Activated CD4-positive, alpha-beta T cell treated with anti-CD3 and anti-CD28 coated beads, Interleukin-2, amount 50 U/mL, for 4 hours (primary cell): Measurements from ENCODE around the gene CDC42BPA.
"Not testable (repeated sequence)": the region's sequence is repeated elsewhere in the genome, so short reads cannot be mapped to it uniquely, and the experiment has no call there.

Source experiments
- DNase-seq, 2 experiments: peaks; one replicate each; pipeline ENCODE4 v3.0.0-alpha.2; 2020

Gene CDC42BPA

GRCh38 chr1:227253065-227253464, 65.2 kb downstream of the CDC42BPA start:
- no peak for DNase-seq

- DNase-seq = no peak
Observed at GRCh38 chr1:227245613-227246320, 72.5 kb downstream of the CDC42BPA start.

GRCh38 chr1:227244339-227245118, 73.8 kb downstream of the CDC42BPA start:
- DNase-seq = no peak

DNA sequence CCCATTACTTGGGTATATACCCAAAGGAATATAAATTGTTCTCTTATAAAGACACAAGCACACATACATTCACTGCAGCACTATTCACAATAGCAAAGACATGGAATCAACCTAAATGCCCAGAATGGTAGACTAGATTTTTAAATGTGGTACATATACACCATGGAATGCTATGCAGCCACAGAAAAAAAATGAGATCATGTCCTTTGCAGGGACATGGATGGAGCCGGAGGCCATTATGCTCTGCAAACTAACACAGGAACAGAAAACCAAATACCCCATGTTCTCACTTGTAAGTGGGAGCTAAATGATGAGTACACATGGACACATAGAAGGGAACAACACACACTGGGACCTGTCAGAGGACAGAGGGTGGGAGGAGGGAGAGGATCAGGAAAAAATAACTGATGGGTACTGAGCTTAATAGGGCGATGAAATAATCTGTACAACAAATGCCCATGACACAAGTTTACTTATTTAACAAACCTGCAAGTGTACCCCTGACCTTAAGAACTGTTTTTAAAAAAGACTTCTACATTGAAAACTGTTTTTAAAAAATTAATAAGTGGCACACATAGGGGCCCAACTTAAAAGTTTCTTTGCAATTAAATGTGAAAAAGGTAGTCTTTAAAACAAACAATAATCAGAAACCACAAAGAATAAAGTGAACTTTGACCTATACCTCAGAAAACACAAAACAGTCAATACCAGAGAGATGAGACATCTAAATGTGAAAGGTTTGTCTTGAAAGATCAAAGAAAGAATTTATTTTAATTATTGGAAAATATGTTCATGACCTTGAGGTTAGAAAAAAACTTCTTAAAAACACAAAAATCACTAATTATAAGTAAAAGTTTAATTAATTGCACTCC, 75.2 kb downstream of the CDC42BPA start:
- no peak for DNase-seq

- no peak for DNase-seq
Observed at GRCh38 chr1:227240983-227241382, 77.3 kb downstream of the CDC42BPA start.

DNA sequence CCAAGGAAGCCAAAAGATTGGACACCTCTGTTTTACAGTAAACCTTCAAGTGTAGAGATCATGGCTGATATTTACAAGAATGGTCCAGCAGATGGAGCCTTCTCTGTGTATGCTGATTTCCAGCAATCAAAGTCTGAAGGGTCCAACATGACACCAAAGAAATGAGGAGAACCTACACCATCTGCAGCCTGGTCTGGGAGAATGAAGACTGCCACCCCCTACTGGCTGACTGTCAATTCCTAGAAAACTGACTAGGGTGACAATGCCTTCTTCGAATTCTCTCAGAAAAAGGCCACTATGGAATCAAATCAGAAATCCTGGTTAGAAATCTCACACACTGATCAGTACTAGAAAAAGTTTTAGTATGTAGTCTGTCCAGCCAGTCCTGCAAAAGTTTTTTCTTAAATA, 83.3 kb downstream of the CDC42BPA start:
- DNase-seq = no peak

DNA sequence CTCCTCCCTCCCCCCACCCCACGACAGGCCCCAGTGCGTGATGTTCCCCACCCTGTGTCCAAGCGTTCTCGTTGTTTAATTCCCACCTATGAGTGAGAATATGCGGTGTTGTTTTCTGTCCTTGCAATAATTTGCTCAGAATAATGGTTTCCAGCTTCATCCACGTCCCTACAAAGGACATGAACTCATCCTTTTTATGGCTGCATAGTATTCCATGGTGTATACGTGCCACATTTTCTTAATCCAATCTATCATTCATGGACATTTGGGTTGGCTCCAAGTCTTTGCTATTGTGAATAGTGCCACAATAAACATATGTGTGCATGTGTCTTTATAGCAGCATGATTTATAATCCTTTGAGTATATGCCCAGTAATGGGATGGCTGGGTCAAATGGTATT, 87.2 kb downstream of the CDC42BPA start:
- DNase-seq = not testable (repeated sequence)

DNA sequence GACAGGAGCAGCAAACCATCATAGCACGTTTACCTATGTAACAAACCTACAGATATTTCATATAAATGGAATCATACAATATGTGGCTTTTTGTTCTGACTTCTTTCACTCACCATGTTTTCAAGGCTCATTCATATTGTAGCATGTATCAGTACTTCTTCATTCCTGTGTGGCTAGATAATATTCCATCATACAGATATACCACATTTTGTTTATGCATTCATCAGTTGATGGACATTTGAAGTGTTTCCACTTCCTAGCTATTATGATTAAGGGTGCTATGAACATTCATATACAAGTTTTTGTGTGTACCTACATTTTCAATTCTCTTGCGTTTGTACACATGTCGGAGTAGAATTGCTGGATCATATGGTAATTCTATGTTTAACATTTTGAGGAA, 90.1 kb downstream of the CDC42BPA start:
- no peak for DNase-seq

DNA sequence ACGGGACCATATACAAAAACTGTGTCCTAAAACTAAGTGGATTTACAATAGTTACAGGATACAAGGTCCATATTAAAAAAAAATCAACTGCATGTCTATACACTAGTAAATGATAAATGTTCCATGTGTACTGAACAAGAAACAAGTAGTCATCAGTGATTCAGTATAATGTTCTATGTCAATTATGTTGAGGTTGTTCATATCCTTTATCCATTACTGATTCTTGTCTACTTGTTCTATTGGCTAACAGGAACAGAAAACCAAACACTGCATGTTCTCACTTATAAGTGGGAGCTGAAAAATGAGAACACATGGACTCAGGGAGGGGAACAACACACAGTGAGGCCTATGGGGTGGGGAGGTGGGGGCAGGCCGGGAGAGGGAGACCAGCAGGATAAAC, 90.5 kb downstream of the CDC42BPA start:
- no peak for DNase-seq

DNA sequence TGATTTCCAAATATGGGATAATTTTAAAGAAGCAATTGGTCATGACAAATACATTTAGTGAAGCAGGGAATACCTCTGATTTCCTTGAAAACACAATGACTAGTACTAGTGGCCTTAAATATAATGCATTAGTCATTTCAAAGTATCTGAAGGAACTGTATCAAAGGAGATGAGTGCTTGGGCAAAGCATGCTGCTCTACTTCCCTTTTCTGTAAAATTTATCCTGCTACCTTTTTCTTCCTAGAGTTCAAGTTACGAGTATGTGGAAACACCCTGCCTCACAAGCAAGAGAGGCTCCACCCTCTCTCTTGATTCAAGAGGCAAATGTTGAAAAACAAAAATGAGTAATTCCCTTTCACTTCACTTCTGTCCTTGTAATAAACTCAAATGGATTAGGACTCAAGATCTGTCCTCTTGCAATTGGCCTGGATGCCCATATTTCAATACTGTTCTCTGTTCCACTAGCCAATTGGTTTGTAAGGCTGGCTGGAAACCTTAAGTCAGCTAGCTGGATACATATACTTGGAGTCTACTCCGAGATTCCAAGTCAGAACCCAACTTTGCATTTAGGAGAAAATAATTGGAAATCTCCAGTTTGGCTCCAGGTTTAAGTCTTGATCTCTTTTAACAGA, 92.5 kb downstream of the CDC42BPA start:
- DNase-seq = no peak

DNA sequence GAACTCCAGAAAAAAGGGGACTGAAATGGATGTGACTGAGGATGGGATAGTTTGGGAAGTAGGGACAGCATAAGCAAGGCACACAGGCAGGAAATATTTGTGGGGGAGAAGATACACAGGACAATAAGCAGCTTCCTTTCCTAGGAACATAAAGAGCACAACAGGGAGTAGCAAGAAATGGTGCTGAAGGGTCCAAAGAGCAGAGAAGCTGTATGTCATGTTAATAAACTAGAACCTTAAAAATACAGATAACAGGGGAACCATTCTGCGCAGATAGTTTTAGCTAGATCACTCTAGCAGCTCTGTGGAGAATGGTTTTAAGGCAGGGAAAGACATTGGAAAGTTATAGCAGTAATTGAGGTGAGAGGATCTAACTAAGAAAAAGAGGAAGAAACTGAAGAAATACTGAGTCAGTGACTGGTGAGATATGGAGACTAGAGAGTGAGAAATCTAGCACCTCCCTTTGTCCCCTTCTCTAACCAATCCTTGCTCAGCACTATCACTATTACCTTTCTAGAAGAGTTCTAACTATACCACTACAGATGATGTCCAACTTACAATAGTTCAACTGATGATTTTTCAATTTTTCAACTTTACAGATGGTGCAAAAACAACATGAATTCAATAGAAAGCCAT, 95.0 kb downstream of the CDC42BPA start:
- DNase-seq = no peak

DNA sequence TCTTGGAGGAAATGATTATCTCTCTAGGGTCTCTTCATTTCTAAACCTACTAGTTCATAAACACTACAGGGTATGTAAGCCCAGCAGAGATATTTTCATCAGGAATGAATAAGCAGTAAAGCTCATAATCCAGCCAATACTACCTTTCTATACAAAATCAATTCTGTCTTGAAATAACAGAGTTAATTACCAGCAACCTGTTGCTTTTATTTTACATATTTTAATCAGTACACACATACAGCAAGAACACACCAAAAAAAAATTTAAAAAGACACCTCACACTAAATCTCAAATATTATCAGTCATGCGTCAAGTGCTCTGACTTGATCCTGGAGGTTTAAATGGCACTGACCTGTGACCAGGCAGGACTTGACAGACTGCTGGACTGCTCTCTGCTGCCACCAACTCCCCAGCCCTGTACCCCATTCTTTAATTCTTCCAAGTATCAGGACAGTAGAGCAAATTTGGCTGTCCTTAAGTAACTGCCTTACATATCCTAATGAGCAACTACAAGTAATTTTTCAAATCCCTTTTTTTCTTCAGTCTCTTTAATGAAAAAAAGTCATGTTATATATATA, 98.5 kb downstream of the CDC42BPA start:
- DNase-seq = no peak

GRCh38 chr1:227218870-227219573, 99.3 kb downstream of the CDC42BPA start:
- no peak for DNase-seq

DNA sequence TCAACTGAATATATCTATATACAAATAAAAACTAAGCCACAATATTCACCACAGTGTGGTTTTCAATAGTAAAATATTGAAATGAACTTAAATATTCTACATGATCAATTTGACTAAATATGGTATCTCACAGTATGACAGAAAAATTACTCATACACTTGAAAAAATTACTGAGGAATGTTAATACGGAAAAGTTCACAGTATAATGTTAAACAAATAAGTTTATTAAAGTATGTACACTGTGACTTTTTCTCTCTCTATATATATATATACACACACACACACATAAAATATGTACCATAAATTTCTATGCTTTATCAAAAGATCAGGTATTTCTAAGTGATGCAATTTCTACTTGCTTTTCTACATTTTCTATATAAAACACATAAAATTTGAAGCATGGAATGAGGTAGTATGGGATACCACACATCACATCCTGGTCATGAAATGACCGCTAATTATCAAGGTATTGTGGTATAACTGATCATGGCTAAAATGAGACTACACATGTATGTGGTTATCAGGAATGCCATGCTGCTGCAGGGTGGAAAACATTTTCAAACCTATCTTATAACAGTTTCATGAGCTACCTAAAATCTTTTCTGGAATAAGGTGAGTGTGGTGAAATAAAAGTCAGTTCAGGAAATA, 102.3 kb downstream of the CDC42BPA start:
- DNase-seq = no peak

DNA sequence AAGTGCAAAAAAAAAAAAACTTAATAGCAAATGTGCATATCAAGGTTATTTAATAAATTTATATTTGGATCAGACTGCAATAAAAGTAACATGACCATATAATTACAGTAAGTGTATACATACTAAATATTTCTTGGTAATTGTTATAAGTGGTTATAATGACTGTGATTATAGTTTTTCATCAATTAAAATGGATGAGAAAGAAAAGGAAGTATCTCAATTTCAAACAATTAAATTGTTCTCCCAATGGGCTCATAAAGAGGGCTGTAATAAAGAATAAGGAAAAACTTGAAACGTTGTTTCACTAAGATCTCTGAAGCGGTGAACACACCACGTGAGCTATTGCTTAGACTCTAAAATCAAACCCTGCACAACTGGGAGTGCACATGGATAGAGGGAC, 104.1 kb downstream of the CDC42BPA start:
- DNase-seq = no peak

- no peak for DNase-seq
Observed at GRCh38 chr1:227213426-227213825, 104.9 kb downstream of the CDC42BPA start.

DNA sequence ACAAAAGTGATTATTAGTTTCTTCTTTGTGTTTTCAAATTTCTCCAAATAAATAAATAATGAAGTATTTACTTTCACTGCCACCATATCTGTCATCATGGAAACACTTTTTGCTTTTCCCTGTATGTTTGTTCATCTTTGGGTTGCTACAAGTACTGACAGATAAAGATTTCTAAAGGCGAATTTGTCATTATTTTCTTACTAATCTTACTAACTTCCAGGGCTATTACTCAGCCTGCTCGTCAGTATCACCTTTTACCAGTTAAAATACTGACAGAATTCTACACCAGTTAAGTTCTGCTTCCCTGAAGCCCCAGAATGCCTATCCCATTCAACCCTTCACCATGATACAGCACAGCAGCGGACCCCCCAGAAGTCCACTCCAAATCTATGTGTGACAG, 106.1 kb downstream of the CDC42BPA start:
- DNase-seq = no peak

DNA sequence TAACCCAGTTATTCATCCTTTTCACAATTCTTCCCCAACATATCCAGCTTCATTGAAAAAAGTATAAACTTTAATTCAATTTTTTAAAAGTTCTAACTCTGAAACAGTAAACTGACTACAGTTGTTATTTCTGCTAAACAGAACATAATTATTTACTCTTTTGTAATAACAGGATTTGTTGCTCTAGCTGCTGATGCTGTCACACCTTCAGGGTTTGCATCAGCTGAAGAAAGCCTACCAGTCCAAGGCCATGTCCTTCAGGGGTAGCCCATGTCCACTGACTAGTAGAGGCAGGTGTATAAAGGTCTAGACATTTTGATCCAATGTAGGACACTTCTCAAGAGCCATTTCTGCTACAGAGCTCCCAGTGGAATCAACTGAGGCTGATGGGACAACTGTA, 107.7 kb downstream of the CDC42BPA start:
- DNase-seq = no peak

DNA sequence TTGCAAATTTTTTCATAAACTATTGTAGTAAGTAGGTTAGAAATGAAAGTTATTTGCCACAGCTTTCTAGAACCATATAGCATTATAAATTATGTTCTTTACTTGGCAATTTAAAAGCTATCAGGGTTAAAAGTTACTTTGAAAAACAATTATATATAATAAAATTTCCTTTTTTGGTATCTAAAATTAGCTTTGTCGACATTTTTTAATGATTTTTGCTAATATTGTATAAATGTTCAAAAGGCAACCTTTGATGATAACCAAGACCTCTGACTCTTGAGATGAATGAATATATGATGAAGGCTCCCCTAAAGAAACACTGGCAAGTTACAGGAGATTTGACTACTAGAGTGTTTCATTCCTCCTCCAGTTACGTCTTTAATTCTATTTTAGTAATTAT, 121.2 kb downstream of the CDC42BPA start:
- DNase-seq = no peak

DNA sequence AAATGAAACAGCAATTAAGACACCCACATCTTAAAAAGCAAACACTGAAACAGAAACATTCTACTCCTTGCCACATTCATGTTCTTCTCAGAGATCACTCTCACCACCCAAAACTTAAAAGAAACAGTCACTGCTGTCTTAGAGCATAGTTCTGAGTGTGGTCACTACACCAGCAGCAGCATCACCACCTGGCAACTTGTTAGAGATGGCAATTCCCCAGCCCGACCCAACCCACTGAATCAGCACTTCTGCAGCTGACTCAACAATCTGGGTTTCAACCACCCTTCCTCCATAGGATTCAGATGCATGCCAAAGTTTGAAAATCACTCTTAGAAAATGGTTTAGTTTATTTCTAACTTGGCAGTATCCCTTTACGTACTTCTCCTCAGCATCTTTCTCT, 126.1 kb downstream of the CDC42BPA start:
- no peak for DNase-seq

DNA sequence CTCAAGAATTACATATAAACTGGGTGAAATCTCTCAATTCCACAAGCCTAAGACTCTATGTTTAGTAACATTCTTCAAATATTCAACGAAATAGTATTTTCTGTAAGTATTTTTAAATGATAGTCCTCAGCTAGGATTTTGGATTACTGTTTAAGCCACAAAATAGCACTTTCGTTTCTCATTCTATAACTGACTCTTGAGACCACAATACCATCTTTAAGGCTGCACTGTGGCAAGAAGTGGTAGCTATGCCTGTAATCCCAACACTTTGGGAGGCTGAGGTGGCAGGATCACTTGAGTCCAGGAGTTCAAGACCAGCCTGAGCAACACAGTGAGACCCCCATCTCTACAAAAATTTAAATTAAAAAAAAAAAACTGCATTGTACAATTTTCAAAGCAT, 126.7 kb downstream of the CDC42BPA start:
- DNase-seq = no peak
